Gastroesophageal sphincter (tissue), 3 donors: Measurements from ENCODE around the gene SYNJ1.

Source experiments
- EP300 ChIP-seq: sonication (generic); formaldehyde crosslinking; IDR thresholded peaks from one replicate; pipeline ENCODE4 v1.6.1; 2017; ENCODE audit warnings: antibody characterized with exemption, mild to moderate bottlenecking
- POLR2A ChIP-seq, 2 donors: fragments of 450-650 bp; IDR thresholded peaks; one replicate each; pipeline ENCODE4 v1.6.1; 2017; ENCODE audit warnings: antibody characterized with exemption in 2 of 2, mild to moderate bottlenecking in 2 of 2, moderate library complexity in 1 of 2
- POLR2AphosphoS5 ChIP-seq: sonication (generic); formaldehyde crosslinking; IDR thresholded peaks from one replicate; pipeline ENCODE4 v1.6.1; 2017; ENCODE audit warnings: antibody characterized with exemption
- TF ChIP-seq, protein P1 (sequence below), 4 experiments: fragments of 200-600 bp in 2 of 4; fragments of 450-650 bp in 2 of 4; sonication (generic) in 1 of 4; IDR thresholded peaks; one replicate each; pipeline ENCODE4 v1.5.1; 2017 to 2019; ENCODE audit warnings: antibody characterized with exemption in 4 of 4, mild to moderate bottlenecking in 2 of 4, moderate library complexity in 2 of 4

- TF ChIP-seq, protein P1, sequence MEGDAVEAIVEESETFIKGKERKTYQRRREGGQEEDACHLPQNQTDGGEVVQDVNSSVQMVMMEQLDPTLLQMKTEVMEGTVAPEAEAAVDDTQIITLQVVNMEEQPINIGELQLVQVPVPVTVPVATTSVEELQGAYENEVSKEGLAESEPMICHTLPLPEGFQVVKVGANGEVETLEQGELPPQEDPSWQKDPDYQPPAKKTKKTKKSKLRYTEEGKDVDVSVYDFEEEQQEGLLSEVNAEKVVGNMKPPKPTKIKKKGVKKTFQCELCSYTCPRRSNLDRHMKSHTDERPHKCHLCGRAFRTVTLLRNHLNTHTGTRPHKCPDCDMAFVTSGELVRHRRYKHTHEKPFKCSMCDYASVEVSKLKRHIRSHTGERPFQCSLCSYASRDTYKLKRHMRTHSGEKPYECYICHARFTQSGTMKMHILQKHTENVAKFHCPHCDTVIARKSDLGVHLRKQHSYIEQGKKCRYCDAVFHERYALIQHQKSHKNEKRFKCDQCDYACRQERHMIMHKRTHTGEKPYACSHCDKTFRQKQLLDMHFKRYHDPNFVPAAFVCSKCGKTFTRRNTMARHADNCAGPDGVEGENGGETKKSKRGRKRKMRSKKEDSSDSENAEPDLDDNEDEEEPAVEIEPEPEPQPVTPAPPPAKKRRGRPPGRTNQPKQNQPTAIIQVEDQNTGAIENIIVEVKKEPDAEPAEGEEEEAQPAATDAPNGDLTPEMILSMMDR (IDR thresholded peaks at IDR 0.05) = no peak
- TF ChIP-seq POLR2AphosphoS5 (no peak), EP300 (no peak), POLR2A (IDR thresholded peaks at IDR 0.05) (no peak)
Observed at GRCh38 chr21:32732544-32732943, 4.7 kb upstream of the SYNJ1 start.
